ENCODE measurements around the gene TEX11. TPM values are rescaled to one million over a fixed set of nuclear protein-coding genes. Genes with fewer than 3 reads are reported as not detected.
A peak's percentile ranks its signal among the peaks of the same experiment; 100 is the strongest.
"Not testable (repeated sequence)": the region's sequence is repeated elsewhere in the genome, so short reads cannot be mapped to it uniquely, and the experiment has no call there.

Gene TEX11
- total RNA-seq, 2 donors from 2014 or later, result 0.22 TPM; not detected in 1

- no peaks in the 10 kb centered on the region for H3K36me3 Mint-ChIP-seq (ENCODE audit: insufficient read depth in 2 of 2)
- H3K27me3 Mint-ChIP-seq (ENCODE audit: low read depth), result peaks cover 17% of the 10 kb centered on the region
- H3K9me3 Mint-ChIP-seq, result peaks cover 1 to 3% of the 10 kb centered on the region in 2 donors
- H3K4me1 Mint-ChIP-seq (ENCODE audit: low read depth), result no peaks in the 10 kb centered on the region
- DNase-seq, result no peak
- H3K4me3 Mint-ChIP-seq, result no peak overlapping the region
- ATAC-seq (replicated peaks in 1 of 2), result no peak
- no peak overlapping the region for H3K27ac Mint-ChIP-seq
Measured at GRCh38 chrX:70834589-70834988, 73.9 kb downstream of the TEX11 start.

- DNase-seq, result no peak
- ATAC-seq (replicated peaks in 1 of 2), result no peak
- Mint-ChIP-seq H3K9me3 (no peaks in the 10 kb centered on the region), H3K4me3 (no peak overlapping the region), H3K36me3 (ENCODE audit: insufficient read depth in 2 of 2) (no peaks in the 10 kb centered on the region), H3K27me3 (ENCODE audit: low read depth) (peaks cover 34% of the 10 kb centered on the region), H3K4me1 (ENCODE audit: low read depth) (no peaks in the 10 kb centered on the region), H3K27ac (no peak overlapping the region)
Measured at GRCh38 chrX:70826715-70827114, 81.8 kb downstream of the TEX11 start.

- H3K4me3 Mint-ChIP-seq, result no peak overlapping the region
- no peak overlapping the region for H3K27ac Mint-ChIP-seq
- peaks cover 0 to 2% of the 10 kb centered on the region in 2 donors for H3K9me3 Mint-ChIP-seq
- H3K4me1 Mint-ChIP-seq (ENCODE audit: low read depth), result no peaks in the 10 kb centered on the region
- ATAC-seq (replicated peaks in 1 of 2) (no peak), DNase-seq (no peak)
- peaks cover 25% of the 10 kb centered on the region for H3K27me3 Mint-ChIP-seq (ENCODE audit: low read depth)
- no peaks in the 10 kb centered on the region for H3K36me3 Mint-ChIP-seq (ENCODE audit: insufficient read depth in 2 of 2)
Measured at GRCh38 chrX:70825366-70825765, 83.1 kb downstream of the TEX11 start.

GRCh38 chrX:70808942-70809940 lies 99.3 kb downstream of the TEX11 start:
- no peaks in the 10 kb centered on the region for H3K4me1 Mint-ChIP-seq (ENCODE audit: low read depth)
- ATAC-seq (replicated peaks in 1 of 2) (no peak), DNase-seq (no peak)
- peaks cover 14% of the 10 kb centered on the region for H3K27me3 Mint-ChIP-seq (ENCODE audit: low read depth)
- H3K9me3 Mint-ChIP-seq, result peaks cover 0 to 1% of the 10 kb centered on the region in 2 donors
- H3K27ac Mint-ChIP-seq, result no peak overlapping the region
- H3K4me3 Mint-ChIP-seq, result no peak overlapping the region
- peaks cover 0 to 2% of the 10 kb centered on the region in 2 donors for H3K36me3 Mint-ChIP-seq (ENCODE audit: insufficient read depth in 2 of 2)

GRCh38 chrX:70806081-70806480 lies 102.4 kb downstream of the TEX11 start:
- Mint-ChIP-seq H3K9me3 (peaks cover 0 to under 1% of the 10 kb centered on the region in 2 donors), H3K36me3 (ENCODE audit: insufficient read depth in 2 of 2) (peaks cover 0 to under 1% of the 10 kb centered on the region in 2 donors), H3K27ac (no peak overlapping the region), H3K4me3 (no peak overlapping the region), H3K27me3 (ENCODE audit: low read depth) (peaks cover 20% of the 10 kb centered on the region), H3K4me1 (ENCODE audit: low read depth) (no peaks in the 10 kb centered on the region)
- ATAC-seq (replicated peaks in 1 of 2) (no peak), DNase-seq (no peak)

- H3K4me3 Mint-ChIP-seq; DNase-seq; ATAC-seq (replicated peaks in 1 of 2); H3K27ac Mint-ChIP-seq; H3K36me3 Mint-ChIP-seq (ENCODE audit: insufficient read depth in 2 of 2); H3K4me1 Mint-ChIP-seq (ENCODE audit: low read depth); H3K9me3 Mint-ChIP-seq: not testable (repeated sequence)
- peaks cover 40% of the 10 kb centered on the region for H3K27me3 Mint-ChIP-seq (ENCODE audit: low read depth)
Measured at GRCh38 chrX:70796742-70797141, 111.8 kb downstream of the TEX11 start.

- no peaks in the 10 kb centered on the region for H3K4me1 Mint-ChIP-seq (ENCODE audit: low read depth)
- H3K36me3 Mint-ChIP-seq (ENCODE audit: insufficient read depth in 2 of 2), result no peaks in the 10 kb centered on the region
- no peak overlapping the region for H3K4me3 Mint-ChIP-seq
- DNase-seq (no peak), ATAC-seq (replicated peaks in 1 of 2) (no peak)
- no peaks in the 10 kb centered on the region for H3K27me3 Mint-ChIP-seq (ENCODE audit: low read depth)
- no peak overlapping the region for H3K27ac Mint-ChIP-seq
- no peaks in the 10 kb centered on the region for H3K9me3 Mint-ChIP-seq
Measured at GRCh38 chrX:70774223-70774622, 134.3 kb downstream of the TEX11 start.

- no peak for ATAC-seq (replicated peaks in 1 of 2)
- Mint-ChIP-seq H3K9me3 (no peaks in the 10 kb centered on the region), H3K36me3 (ENCODE audit: insufficient read depth in 2 of 2) (no peaks in the 10 kb centered on the region), H3K4me1 (ENCODE audit: low read depth) (no peaks in the 10 kb centered on the region), H3K27me3 (ENCODE audit: low read depth) (peaks cover 31% of the 10 kb centered on the region), H3K4me3 (no peak overlapping the region), H3K27ac (no peak overlapping the region)
- no peak for DNase-seq
Measured at GRCh38 chrX:70769659-70770227, 138.8 kb downstream of the TEX11 start.

- H3K27ac Mint-ChIP-seq, result no peak overlapping the region
- H3K4me3 Mint-ChIP-seq, result no peak overlapping the region
- DNase-seq, result no peak
- peaks cover 0 to 8% of the 10 kb centered on the region in 2 donors for H3K36me3 Mint-ChIP-seq (ENCODE audit: insufficient read depth in 2 of 2)
- H3K27me3 Mint-ChIP-seq (ENCODE audit: low read depth), result peaks cover 65% of the 10 kb centered on the region
- H3K9me3 Mint-ChIP-seq, result peaks cover 2 to 6% of the 10 kb centered on the region in 2 donors
- no peak for ATAC-seq (replicated peaks in 1 of 2)
- H3K4me1 Mint-ChIP-seq (ENCODE audit: low read depth), result no peaks in the 10 kb centered on the region
Measured at GRCh38 chrX:70762285-70762684, 146.2 kb downstream of the TEX11 start.

GRCh38 chrX:70755850-70756249 lies 152.7 kb downstream of the TEX11 start:
- Mint-ChIP-seq H3K4me1 (ENCODE audit: low read depth) (peaks cover 25% of the 10 kb centered on the region), H3K36me3 (ENCODE audit: insufficient read depth in 2 of 2) (peaks cover 4 to 13% of the 10 kb centered on the region in 2 donors), H3K27ac (peak overlapping the region; percentile 46), H3K4me3 (peak overlapping the region; percentile 27 to 58), H3K27me3 (ENCODE audit: low read depth) (peaks cover 54% of the 10 kb centered on the region), H3K9me3 (peaks cover 7 to 8% of the 10 kb centered on the region in 2 donors)
- DNase-seq, result peak; percentile 69 to 76
- ATAC-seq (replicated peaks in 1 of 2), result peak; percentile 70 to 74

GRCh38 chrX:70754169-70754848 lies 154.2 kb downstream of the TEX11 start:
- H3K9me3 Mint-ChIP-seq, result peaks cover 7 to 8% of the 10 kb centered on the region in 2 donors
- peaks cover 42% of the 10 kb centered on the region for H3K27me3 Mint-ChIP-seq (ENCODE audit: low read depth)
- peak; percentile 35 to 51 for DNase-seq
- H3K36me3 Mint-ChIP-seq (ENCODE audit: insufficient read depth in 2 of 2), result peaks cover 4 to 13% of the 10 kb centered on the region in 2 donors
- H3K4me3 Mint-ChIP-seq, result peak overlapping the region; percentile 55 to 58
- H3K27ac Mint-ChIP-seq, result peak overlapping the region; percentile 72
- ATAC-seq (replicated peaks in 1 of 2), result peak; percentile 93 to 95
- H3K4me1 Mint-ChIP-seq (ENCODE audit: low read depth), result peaks cover 25% of the 10 kb centered on the region

- H3K4me3 Mint-ChIP-seq; ATAC-seq (replicated peaks in 1 of 2); H3K4me1 Mint-ChIP-seq (ENCODE audit: low read depth); H3K36me3 Mint-ChIP-seq (ENCODE audit: insufficient read depth in 2 of 2); H3K9me3 Mint-ChIP-seq; DNase-seq; H3K27ac Mint-ChIP-seq: not testable (repeated sequence)
- H3K27me3 Mint-ChIP-seq (ENCODE audit: low read depth), result peaks cover 63% of the 10 kb centered on the region
Measured at GRCh38 chrX:70733774-70734173, 174.7 kb downstream of the TEX11 start.

- H3K27me3 Mint-ChIP-seq (ENCODE audit: low read depth), result peaks cover 43% of the 10 kb centered on the region
- H3K4me1 Mint-ChIP-seq (ENCODE audit: low read depth); ATAC-seq (replicated peaks in 1 of 2); H3K36me3 Mint-ChIP-seq (ENCODE audit: insufficient read depth in 2 of 2); H3K4me3 Mint-ChIP-seq; H3K27ac Mint-ChIP-seq; DNase-seq; H3K9me3 Mint-ChIP-seq: not testable (repeated sequence)
Measured at GRCh38 chrX:70727961-70728360, 180.6 kb downstream of the TEX11 start.

All from activated T-cell treated with anti-CD3 and anti-CD28 coated beads, Interleukin-2, amount 50 U/mL, for 72 hours (primary cell).